Ishikawa (cell line): ENCODE measurements around the gene TACSTD2.

Experiments
- CEBPB ChIP-seq: IDR thresholded peaks from 2 replicates; pipeline ENCODE4 v1.6.1; 2012
- CREB1 ChIP-seq: IDR thresholded peaks from 2 replicates; pipeline ENCODE4 v1.6.1; 2012; ENCODE audit warnings: low read depth
- EGR1 ChIP-seq: IDR thresholded peaks from 2 replicates; pipeline ENCODE4 v1.6.1; 2012
- EP300 ChIP-seq: IDR thresholded peaks from 2 replicates; pipeline ENCODE4 v1.6.1; 2012; ENCODE audit warnings: borderline replicate concordance
- FOXM1 ChIP-seq: IDR thresholded peaks from 2 replicates; pipeline ENCODE4 v1.6.1; 2012; ENCODE audit warnings: low read depth, borderline replicate concordance
- MAX ChIP-seq: IDR thresholded peaks from 2 replicates; pipeline ENCODE4 v1.6.1; 2012
- NFIC ChIP-seq: IDR thresholded peaks from 2 replicates; pipeline ENCODE4 v1.6.1; 2012
- RAD21 ChIP-seq: IDR thresholded peaks from 2 replicates; pipeline ENCODE4 v1.6.1; 2012; ENCODE audit warnings: low read depth
- TAF1 ChIP-seq: IDR thresholded peaks from 2 replicates; pipeline ENCODE4 v1.6.1; 2012; ENCODE audit warnings: low read depth, mild to moderate bottlenecking
- TCF12 ChIP-seq: IDR thresholded peaks from 2 replicates; pipeline ENCODE4 v1.6.1; 2012; ENCODE audit warnings: low read depth
- TEAD4 ChIP-seq: IDR thresholded peaks from 2 replicates; pipeline ENCODE4 v1.6.1; 2012
- USF1 ChIP-seq: IDR thresholded peaks from 2 replicates; pipeline ENCODE4 v1.6.1; 2012
- YY1 ChIP-seq: IDR thresholded peaks from 2 replicates; pipeline ENCODE4 v1.6.1; 2012; ENCODE audit warnings: low read depth
- ZBTB7A ChIP-seq: IDR thresholded peaks from 2 replicates; pipeline ENCODE4 v1.6.1; 2012; ENCODE audit warnings: low read depth
- TF ChIP-seq, protein P1 (sequence below): IDR thresholded peaks from 2 replicates; pipeline ENCODE4 v1.6.1; 2012; ENCODE audit warnings: low read depth, mild to moderate bottlenecking

Gene TACSTD2

GRCh38 chr1:58607391-58607790 is 30.3 kb upstream of the TACSTD2 start:
- TF ChIP-seq NFIC (no peak), TCF12 (no peak), YY1 (no peak), EGR1 (no peak), EP300 (no peak), MAX (no peak), CEBPB (no peak), ZBTB7A (no peak), CREB1 (no peak)
- TF ChIP-seq, protein P1, sequence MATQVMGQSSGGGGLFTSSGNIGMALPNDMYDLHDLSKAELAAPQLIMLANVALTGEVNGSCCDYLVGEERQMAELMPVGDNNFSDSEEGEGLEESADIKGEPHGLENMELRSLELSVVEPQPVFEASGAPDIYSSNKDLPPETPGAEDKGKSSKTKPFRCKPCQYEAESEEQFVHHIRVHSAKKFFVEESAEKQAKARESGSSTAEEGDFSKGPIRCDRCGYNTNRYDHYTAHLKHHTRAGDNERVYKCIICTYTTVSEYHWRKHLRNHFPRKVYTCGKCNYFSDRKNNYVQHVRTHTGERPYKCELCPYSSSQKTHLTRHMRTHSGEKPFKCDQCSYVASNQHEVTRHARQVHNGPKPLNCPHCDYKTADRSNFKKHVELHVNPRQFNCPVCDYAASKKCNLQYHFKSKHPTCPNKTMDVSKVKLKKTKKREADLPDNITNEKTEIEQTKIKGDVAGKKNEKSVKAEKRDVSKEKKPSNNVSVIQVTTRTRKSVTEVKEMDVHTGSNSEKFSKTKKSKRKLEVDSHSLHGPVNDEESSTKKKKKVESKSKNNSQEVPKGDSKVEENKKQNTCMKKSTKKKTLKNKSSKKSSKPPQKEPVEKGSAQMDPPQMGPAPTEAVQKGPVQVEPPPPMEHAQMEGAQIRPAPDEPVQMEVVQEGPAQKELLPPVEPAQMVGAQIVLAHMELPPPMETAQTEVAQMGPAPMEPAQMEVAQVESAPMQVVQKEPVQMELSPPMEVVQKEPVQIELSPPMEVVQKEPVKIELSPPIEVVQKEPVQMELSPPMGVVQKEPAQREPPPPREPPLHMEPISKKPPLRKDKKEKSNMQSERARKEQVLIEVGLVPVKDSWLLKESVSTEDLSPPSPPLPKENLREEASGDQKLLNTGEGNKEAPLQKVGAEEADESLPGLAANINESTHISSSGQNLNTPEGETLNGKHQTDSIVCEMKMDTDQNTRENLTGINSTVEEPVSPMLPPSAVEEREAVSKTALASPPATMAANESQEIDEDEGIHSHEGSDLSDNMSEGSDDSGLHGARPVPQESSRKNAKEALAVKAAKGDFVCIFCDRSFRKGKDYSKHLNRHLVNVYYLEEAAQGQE: no peak

- no peak for TF ChIP-seq RAD21
- no peak for TF ChIP-seq CREB1
- TF ChIP-seq ZBTB7A: no peak
- TF ChIP-seq NFIC: no peak
- no peak for TF ChIP-seq YY1
- TF ChIP-seq EP300: no peak
- no peak for TF ChIP-seq MAX
Measured at GRCh38 chr1:58597996-58598395, 20.9 kb upstream of the TACSTD2 start.

- TF ChIP-seq TCF12: no peak
Measured at GRCh38 chr1:58597076-58597475, 20.0 kb upstream of the TACSTD2 start.

DNA sequence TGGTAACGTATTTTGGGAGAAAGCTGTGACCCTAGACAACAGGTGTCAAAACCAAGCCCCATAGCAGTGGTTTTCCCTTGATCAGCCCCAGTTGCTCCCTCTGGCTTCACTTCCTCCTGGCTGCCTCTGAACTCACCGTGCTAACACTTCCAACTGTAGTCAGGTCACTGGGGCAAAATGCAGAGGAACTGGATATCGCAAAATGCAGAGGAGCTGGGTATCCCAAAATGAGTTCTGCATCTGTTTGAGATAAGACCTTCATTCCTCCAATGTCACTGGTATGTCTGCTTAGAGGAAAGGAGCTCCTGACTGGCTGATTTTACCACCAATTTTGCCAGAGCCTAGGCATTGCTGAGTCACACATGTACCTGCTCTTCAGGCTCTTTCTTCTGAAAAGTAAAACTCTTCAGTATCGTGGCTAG is 19.6 kb upstream of the TACSTD2 start:
- TF ChIP-seq TEAD4 (no peak), TAF1 (no peak), NFIC (no peak), CREB1 (no peak), FOXM1 (no peak), TCF12 (no peak)

DNA sequence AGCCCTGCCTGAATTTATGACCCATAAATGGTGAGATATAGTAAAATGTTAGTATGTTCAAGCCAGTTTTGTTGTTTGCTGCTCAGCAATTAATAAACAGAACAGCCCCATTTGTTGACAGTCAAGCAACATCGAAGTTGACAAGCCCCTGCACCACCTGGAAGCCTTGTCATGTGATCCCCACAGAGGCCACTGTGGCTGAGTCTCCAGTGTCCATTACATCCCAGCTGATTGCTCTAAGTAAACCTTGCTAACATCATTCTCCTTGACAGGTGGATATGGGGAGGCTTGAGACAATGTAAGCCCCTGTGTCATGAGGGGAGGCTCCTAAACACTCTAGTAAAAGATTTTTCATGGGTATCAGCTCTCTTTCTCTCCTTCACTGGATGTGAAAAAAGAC is 17.5 kb upstream of the TACSTD2 start:
- TF ChIP-seq TEAD4: no peak
- no peak for TF ChIP-seq ZBTB7A
- TF ChIP-seq NFIC: no peak
- TF ChIP-seq USF1: no peak
- TF ChIP-seq RAD21: no peak
- TF ChIP-seq EP300: no peak
- no peak for TF ChIP-seq TAF1
- TF ChIP-seq FOXM1: no peak
- no peak for TF ChIP-seq CREB1
- TF ChIP-seq TCF12: no peak
- TF ChIP-seq EGR1: no peak
- no peak for TF ChIP-seq CEBPB
- no peak for TF ChIP-seq MAX
- TF ChIP-seq, protein P1: no peak
- no peak for TF ChIP-seq YY1

DNA sequence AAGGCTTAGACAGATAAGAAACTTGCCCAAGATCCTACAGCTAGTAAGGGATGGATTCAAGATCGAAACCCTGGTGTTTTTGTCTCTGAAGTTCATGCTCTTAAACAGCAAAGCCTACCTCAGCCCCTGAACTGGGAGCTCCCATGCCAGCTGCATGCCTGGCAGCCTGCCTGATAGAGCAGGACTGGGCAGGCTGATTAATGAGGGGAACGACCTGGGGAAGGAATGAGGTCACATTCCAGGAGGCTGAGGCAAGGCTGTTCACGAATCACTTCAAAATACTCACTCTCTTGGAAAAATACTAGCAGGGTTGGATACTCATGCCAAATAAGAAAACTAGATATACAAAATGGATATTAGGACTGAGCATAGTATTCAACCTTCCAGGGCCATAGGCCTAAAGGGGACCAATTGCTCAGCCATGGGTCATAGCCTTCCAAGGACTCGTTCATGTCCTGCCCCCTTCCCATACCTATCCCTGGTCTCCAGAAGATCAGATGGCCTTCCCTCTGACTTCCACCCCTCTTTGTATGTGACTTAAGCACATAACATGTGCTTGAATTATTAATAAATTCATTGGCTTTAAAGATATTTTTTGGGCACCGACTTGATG is 15.6 kb upstream of the TACSTD2 start:
- TF ChIP-seq TAF1 (no peak), CEBPB (peak; percentile 84), TCF12 (peak; percentile 99), MAX (peak; percentile 70), RAD21 (peak; percentile 37; the same call in 1 of the 2 replicates), USF1 (0 out of 2 replicates have a peak, but pooled peaks have one; percentile 46), ZBTB7A (no peak), EP300 (peak; percentile 99), FOXM1 (peak; percentile 95), TEAD4 (peak; percentile 100), NFIC (peak; percentile 99), EGR1 (no peak), YY1 (0 out of 2 replicates have a peak, but pooled peaks have one; percentile 57)
